AML-193 (cell line): ENCODE results near the gene MFN2.
A peak's percentile ranks its signal among the peaks of the same experiment; 100 is the strongest.
"Not testable (repeated sequence)": the region's sequence is repeated elsewhere in the genome, so short reads cannot be mapped to it uniquely, and the experiment has no call there.

Experiments
- DNase-seq, 2 experiments: peaks; one replicate each; lab custom pipeline; 2025; lab: John Stamatoyannopoulos, UW

The MFN2 gene

DNA sequence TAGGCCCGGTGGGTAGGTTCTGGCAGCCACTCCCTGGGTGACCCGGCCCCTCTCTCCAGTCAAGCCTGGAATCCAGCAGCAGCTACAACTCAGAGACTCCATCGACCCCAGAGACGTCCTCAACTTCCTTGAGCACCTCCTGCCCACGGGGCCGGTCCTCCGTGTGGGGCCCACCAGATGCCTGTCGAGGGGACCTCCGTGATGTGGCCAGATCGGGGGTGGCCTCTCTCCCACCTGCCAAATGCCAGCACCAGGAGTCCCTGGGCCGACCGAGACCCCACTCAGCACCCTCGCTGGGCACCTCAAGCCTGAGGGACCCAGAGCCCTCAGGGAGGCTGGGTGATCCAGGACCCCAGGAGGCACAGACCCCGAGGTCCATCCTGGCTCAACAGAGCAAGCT, 41.8 kb downstream of the MFN2 start:
- no peak for DNase-seq

DNA sequence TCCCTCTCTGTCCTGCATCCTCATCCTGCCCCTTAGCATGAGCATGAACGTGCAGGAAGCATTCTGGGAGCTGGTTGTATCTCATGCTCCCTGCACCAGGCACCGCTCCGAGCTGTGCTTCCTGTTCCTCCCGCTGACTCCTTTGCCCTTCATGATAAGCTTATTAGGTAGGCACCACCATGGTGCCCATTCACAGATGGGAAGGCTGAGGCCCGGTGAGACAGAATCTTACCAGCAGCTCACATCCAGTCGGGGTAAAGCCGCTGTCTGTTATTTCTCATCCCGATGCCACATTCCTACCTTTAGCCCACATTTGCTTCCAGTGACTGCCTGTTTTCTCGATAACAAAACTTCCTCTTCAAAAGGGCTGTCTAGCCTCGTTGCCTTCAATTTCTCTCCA, 46.3 kb downstream of the MFN2 start:
- DNase-seq, result no peak

DNA sequence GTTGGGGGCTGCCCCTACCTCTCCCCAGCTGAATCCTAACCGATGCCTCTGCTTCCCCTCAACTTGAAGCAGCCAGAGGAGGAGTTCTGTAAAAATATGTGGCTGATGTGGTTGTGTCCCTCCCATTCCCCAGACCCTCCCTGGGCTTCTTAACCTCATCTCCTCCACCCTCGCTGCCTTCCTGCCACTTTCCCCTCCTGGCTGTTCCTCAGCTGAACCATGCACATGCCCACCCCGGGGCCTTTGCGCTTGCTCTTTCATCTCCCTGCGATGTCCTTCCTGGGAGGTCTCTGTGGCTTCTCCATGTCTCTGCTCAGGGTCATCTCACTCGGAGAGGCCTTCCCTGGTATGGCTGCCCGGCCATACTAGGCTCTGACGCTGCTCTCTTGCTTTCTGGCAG, 48.0 kb downstream of the MFN2 start:
- no peak for DNase-seq

DNA sequence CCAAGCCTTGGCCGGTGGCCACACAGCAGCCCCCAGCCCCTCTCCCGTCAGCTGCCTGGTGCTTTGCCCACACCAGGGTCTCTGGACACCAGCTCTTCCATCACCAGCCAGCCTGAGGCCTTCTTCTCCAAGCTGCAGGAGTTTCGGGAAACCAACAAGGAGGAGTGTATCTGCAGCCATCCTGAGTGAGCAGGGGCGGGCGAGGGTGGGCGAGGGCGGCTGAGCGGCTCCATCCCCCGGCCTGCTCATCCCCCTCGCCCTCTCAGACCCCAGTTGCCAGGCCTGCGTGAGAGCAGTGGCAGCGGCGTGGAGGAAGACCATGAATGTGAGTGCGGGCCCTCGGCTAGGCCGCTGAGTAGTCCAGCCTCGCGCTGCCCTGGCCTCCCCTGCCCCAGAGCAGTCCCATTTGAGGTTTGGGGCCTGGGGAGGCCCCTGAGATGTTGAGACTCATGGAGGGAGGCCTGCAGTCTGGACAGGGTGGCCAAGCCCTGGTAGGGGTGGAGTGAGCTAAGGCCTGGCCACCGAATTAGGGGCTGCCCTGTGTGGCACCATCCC, 48.8 kb downstream of the MFN2 start:
- no peak for DNase-seq

DNA sequence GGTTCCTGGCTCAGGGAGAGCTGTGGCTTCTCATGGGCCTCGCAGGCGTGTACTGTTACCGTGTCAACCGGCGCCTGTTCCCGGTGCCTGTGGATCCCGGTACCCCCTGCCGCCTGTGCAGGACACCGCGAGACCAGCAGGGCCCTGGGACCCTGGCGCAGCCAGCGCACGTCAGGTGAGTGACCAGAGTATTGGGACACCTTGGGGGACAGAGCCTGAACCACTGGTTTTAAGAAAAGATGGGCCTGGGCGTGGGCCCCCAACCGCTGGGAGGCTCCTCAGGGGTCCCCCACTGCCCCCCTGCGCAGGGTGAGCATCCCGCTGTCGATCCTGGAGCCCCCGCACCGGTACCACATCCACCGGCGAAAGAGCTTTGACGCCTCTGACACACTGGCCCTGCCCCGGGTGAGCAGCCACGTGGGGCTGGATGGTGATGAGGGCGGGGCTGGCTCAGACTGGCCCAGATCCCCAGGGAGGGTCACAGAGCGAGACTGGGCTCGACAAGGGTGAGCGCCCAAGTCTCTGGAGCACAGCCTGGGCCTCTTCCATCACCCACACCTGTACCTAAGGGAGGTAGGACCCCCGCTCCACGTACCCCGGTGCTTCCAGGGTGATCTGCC, 49.6 kb downstream of the MFN2 start:
- no peak for DNase-seq

DNA sequence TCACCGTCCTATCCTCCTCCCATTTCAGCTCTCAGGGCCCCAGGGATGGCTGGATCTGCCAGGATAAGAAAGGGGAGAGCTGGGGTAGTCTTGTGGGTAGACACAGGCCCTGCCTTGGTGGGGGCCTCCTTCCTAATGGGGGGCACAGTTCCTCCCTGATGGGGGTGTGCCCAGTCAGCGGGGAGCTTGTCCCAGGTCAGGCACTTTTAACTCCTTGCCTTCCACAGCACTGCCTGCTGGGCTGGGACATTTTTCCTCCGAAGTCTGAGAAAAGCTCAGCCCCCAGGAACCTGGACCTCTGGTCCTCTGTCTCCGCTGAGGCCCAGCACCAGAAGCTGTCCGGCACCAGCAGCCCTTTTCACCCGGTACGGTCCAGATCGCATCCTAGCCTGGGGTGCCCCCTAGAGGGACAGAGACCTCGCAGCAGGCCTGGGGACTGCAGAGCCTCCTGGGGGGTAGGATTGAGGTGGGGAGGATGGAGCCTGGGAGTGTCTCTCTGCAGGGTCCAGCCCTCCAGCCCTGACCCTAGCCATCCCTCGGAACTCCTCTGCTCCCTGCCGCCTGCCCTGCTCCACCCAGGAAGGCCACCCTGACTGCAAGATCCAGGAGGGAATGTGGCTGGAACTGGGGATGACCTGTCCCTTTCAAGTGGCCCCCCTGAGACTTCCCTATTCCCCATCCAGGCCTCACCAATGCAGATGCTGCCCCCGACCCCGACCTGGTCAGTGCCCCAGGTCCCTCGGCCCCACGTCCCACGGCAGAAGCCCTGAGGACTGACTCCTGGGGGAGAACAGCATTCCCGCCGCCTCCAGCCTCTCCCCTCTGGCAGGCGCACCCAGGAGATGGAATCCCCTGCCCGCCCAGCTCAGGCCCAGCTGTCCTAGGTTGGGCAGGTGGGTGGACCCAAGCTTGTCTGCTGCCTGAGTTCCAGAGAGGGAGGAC, 51.1 kb downstream of the MFN2 start:
- peak; percentile 5 to 34 for DNase-seq

DNA sequence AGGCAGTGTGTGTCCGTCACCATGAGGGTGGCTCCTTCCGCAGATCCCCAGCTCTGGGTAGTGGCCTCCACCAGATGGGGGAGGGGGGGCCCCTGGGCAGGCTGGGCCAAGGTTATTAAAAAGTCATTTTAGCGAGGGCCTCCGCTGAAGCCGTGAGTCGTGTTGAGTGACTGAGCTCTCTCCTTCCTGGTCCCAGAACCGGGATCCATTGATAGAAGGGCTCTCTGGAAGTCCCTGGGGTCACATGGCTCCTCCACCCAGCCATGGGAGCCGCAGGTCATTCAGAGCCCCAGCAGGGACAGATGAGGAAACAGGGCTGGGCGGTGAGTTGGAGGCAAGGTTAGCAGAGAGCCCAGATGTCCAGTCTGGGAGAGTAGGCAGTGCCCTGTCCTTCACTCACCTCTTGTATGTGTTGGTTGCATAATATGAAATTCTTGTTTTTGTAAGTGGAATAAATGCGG, 51.9 kb downstream of the MFN2 start:
- DNase-seq, result no peak

DNA sequence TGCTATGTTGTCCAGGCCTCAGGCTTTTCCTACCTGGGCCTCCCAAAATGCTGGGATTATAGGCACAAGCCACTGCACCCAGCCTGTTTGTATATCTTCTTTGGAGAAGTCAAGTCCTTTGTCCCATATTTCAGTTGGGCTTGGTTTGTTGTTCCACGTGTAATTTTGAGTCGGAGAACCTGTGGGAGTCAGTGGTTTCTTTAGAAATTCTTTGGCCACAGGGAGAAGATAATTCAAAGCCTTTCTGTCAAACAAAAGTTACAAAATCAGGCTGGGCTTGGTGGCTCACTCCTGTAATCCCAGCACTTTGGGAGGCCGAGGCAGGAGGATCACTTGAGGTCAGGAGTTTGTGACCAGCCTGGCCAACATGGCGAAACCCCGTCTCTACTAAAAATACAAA, 53.2 kb downstream of the MFN2 start:
- not testable (repeated sequence) for DNase-seq

DNA sequence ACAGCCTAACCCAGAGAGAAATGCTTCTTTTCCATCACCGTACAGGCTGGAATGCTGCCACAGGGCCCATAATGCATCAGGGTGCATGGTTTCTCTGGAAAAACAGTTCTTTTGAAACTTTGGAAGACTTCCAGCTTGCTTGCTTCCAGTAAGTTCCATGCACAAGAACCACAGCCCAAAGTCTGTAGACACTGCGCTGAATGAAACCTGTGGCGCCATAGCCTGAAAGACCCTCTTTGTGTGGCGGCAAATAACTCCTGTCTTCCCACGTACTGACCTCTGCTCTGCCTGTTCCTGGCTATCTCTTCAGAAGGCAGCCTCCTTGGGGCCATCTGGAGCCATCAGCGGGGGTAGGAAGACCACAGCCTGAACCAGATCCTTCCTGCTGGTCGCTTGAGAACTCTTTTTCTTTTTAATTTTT, 54.1 kb downstream of the MFN2 start:
- DNase-seq, result no peak

DNA sequence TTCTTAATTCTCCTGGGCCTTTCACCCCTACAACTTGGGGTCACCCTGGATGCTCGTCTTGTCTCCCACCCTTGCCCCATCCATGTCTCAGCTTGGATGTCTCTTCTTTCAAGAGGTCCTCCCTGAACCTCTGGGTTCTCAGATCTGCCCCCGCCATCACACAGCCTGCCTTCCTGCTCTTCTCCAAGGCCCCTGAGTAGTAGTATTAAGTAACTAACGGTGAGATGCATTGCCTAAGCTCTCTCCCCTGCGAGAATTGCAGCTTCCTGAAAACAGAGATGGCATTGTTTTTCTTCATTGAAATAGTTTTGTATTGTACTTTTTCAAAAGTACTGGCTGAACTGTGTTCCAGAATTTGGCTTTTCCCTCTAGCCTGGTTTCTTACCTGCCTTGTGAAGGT, 55.1 kb downstream of the MFN2 start:
- DNase-seq, result peak; percentile 58 to 71

DNA sequence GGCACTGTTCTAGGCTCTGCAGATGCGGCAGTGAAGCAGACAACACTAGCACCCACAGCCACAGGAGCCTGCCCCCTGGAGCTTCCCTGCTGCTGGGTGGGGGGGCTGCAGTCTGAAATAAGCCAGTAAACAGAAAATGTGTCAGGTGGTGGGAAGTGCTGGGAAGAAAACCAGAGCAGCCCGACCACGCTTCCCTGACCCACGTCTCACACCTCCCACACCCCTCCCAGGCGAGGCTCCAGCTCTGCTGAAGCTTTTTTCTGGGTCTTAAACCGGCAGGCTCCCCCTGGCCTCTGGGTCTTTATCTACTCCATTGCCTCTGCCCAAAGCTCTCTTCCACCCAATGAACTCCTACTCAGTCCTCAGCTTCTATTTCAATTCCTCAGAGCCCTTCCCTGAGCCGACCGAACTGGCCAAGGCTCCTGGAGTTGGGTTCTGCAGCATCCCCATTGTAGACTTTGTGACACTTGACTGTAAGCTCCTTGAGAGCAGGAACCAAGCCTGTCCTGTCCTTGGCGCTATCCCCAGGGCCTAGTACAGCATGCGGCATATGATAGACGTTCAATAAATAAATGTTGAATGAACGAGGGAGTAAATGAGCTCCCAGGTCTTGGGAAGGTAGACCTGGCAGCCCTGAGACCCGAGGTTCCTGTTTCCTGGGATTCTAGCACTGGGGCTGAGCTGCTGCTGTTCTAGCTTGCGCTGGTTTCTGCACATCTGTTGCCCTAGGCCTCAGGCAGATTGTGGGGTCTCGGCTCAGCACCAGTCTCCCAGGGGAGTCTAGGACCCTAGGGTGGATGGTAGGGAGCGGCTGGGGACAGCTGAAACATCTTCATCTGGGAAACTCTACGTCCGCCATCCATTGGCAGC, 57.5 kb downstream of the MFN2 start:
- no peak for DNase-seq

DNA sequence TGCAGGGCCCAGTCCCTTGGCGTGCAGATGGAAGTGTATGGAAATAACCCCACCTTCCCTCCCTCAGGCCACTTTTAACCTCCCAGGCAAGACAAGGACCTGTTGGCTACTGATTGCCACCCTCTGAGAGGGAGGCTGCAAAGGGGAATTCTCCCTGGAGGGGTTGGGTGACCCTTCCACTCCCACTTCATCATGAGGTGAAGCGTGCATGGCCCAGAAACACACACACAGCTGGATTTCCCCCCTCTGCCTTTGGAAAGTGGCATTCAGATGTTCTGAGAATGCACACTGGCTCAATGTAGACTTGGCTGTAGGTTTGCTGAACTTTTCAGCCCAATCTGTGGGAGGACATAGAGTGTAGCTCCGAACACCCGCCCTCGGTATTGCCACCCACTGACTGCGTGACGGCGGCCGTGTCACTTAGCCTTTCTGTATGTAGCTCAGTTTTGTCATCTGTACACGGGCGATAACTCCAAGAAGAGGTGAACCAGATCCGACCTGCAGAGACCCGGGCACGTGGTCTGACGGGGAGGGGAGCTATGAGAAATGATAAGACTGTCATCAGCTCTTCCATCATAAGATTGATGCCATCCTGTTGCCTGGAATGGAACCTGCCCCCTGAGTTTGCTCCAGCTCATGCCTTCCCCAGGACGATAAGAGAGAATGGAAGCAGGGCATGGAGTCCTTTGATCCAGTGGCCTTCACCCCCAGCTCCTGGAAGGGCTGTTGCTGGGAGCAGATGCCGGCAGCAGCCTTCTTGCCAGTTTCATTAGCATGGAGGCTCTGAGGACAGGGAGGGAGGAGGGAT, 58.3 kb downstream of the MFN2 start:
- no peak for DNase-seq

DNA sequence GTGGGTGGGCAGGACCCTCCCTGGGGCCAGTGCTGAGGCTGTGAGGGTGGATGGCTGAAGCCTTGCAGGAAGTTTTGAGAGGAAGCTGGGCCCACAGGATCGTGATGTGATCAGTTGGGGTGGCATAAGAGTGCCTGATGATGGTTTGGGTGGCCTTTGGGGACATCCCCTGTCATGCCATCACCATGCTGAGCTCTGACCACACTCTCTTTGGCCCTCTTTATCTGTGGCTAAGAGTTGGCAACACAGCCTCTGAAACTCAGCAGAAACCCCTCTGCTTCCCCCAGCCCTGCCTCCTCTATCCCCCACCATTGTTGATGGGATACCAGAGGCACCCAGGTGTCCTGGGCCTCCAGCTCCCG, 58.9 kb downstream of the MFN2 start:
- DNase-seq, result no peak

DNA sequence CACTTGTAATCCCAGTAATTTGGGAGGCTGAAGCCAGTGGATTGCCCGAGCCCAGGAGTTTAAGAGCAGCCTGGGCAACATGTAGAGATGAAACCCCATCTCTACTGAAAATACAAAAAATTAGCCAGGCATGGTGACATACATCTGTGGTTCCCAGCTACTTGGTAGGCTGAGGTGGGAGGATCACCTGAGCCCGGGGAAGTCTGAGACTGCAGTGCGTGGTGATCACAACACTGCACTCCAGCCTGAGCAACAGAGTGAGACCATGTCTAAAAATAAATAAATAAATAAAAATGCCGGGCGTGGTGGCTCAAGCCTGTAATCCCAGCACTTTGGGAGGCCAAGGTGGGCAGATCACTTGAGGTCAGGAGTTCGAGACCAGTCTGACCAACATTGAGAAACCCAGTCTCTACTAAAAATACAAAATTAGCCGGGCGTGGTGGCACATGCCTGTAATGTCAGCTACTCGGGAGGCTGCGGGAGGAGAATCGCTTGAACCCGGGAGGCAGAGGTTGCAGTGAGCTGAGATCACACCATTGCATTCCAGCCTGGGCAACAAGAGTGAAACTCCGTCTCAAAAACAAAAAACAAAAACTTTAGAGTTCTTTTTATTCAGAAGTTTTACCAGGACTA, 59.7 kb downstream of the MFN2 start:
- DNase-seq, result not testable (repeated sequence)

DNA sequence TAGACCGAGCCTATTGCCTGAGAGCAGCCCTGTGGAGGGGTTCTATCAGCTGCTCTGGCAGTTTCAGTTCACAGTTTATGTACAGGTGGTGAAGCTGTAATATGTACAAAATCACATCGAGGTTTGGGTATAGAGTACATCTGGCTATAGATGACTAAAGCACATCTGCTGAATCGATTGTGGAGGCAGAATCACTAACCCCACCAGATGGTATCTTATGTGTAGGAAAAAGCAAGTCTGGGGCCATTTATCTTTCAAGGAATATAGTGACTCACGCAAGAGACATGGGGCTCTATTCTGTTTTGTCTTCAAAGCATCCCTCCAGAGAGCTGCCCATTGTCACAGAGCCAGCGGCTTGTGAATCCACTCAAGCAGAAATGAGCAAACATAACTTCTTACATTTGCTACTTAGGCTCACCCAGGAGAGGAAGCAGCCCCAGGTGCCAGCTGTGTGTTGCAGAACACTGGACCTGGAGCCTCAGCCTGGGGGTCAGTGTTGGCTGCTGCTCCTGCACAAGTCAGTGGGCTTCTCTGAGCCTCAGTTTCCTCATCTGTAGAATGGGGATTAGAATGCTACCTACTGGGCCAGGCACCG, 60.3 kb downstream of the MFN2 start:
- no peak for DNase-seq

DNA sequence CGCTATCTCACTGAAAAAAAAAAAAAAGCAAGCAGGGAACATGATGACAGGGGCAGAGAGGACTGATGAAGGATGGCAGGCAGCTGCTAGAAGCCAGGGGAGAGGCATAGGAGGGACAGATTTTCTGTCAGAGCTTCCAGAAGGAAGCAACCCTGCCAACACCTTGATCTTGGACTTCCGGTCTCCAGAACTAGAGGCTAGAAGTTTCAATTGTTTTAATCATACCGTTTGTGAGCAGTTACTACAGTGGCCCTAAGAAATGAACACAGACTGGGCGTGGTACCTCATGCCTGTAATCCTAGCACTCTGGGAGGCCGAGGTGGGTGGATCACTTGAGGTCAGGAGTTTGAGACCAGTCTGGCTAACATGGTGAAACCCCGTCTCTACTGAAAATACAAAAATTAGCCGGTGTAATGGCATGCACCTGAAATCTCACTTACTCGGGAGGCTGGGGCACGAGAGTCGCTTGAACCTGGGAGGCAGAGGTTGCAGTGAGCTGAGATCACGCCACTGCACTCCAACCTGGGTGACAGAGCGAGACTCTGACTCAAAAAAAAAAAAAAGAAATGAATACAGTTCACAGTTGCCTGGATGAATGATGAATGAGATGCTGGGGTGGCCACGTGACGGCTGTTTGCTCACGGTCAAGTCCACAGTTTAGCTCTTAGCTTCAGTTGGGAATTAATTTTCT, 64.1 kb downstream of the MFN2 start:
- DNase-seq, result not testable (repeated sequence)

DNA sequence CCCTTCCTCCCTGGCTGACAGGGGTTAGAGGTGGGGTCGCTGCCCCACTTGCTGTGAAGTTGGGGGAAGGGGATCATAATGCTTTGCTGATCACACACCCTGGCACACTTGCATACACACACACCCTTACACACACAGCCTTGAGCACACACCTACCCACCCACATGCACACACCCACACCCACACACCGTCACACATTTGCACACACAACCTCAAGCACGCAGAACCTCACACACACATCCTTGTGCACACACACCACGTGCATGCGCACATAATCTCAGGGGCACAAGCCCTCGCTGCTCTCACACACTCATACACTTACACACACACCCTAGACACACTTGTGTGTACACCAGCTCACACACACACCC, 66.5 kb downstream of the MFN2 start:
- DNase-seq, result no peak

DNA sequence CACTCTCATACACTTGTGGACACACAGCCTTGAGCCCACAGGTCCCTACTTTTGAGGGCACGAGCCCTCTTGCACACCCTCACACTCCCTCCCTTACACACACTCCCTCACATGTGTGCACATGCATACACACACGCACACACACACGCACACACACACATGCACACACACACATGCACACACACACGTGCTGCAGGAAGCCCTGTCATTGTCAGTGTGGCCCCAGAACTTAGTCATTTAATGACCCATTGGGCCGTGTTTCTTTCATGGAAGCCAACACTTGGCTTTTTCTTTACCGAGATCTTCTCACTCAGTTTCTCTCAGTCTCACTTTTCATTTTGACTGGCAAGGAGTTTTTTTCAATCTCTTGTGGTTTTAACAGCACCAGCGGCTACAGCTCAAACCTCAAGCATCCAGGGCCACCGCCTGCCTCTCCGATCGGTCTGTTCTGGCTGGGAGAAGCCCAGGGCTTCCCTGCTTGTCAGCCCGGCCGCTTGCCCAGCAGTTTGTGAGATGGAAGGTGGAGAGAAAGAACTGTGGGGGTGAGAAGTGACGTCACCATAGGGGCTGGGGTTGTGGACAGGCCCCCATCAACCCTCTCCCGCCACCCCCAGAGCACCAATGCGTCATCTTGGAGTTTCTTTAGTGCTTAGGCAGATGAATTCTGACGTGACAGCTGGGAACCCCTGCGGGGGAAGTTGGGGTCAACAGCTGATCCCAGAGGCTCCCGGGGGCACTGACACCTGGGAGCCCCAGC, 67.1 kb downstream of the MFN2 start:
- no peak for DNase-seq

DNA sequence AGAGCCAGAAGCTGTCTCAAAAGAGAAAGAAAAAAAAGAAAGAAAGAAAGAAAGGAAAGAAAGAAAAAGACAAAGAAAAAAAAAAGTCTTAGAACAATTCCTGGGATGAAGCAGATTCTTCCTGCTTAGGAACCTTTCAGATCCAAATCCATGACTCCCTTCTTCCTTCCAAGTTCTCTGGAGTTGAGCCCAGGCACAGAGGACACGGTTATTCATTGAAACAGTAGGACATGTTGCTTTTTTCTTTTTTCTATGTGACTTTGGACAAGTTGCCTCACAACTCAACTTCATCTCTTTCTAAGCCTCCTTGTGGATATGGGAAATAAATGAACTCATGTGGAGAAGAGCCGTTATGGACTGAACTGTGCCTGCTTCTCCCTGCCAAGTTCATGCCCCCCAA, 68.1 kb downstream of the MFN2 start:
- no peak for DNase-seq
